ENCODE data around the gene LDLR. TPM values are rescaled to one million over a fixed set of nuclear protein-coding genes. Genes with fewer than 3 reads are reported as not detected.

The LDLR gene
- total RNA-seq, 1 donor from 2014 or later = 8.2 TPM

DNA sequence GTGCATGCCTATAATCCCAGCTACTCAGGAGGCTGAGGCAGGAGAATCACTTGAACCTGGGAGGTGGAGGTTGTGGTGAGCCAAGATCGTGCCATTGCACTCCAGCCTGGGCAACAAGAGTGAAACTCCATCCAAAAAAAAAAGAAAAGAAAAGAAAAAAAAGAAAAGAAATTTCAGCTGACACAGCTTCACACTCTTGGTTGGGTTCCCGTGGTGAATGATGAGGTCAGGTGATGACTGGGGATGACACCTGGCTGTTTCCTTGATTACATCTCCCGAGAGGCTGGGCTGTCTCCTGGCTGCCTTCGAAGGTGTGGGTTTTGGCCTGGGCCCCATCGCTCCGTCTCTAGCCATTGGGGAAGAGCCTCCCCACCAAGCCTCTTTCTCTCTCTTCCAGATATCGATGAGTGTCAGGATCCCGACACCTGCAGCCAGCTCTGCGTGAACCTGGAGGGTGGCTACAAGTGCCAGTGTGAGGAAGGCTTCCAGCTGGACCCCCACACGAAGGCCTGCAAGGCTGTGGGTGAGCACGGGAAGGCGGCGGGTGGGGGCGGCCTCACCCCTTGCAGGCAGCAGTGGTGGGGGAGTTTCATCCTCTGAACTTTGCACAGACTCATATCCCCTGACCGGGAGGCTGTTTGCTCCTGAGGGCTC is 22.0 kb downstream of the LDLR start:
- Histone ChIP-seq H3K27me3 (ENCODE audit: low read depth) (no peaks in the 10 kb centered on the region), H3K36me3 (peaks cover 97% of the 10 kb centered on the region), H3K27ac (replicated peaks) (no peak overlapping the region), H3K4me3 (no peak overlapping the region), H3K4me1 (no peaks in the 10 kb centered on the region), H3K9me3 (replicated peaks) (no peaks in the 10 kb centered on the region)
- DNase-seq = no peak
- TF ChIP-seq, protein P1, sequence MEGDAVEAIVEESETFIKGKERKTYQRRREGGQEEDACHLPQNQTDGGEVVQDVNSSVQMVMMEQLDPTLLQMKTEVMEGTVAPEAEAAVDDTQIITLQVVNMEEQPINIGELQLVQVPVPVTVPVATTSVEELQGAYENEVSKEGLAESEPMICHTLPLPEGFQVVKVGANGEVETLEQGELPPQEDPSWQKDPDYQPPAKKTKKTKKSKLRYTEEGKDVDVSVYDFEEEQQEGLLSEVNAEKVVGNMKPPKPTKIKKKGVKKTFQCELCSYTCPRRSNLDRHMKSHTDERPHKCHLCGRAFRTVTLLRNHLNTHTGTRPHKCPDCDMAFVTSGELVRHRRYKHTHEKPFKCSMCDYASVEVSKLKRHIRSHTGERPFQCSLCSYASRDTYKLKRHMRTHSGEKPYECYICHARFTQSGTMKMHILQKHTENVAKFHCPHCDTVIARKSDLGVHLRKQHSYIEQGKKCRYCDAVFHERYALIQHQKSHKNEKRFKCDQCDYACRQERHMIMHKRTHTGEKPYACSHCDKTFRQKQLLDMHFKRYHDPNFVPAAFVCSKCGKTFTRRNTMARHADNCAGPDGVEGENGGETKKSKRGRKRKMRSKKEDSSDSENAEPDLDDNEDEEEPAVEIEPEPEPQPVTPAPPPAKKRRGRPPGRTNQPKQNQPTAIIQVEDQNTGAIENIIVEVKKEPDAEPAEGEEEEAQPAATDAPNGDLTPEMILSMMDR (IDR thresholded peaks at IDR 0.05; ENCODE audit: borderline replicate concordance) = no peak
- intact Hi-C loops (cut with micrococcal nuclease) = no loop called here

DNA sequence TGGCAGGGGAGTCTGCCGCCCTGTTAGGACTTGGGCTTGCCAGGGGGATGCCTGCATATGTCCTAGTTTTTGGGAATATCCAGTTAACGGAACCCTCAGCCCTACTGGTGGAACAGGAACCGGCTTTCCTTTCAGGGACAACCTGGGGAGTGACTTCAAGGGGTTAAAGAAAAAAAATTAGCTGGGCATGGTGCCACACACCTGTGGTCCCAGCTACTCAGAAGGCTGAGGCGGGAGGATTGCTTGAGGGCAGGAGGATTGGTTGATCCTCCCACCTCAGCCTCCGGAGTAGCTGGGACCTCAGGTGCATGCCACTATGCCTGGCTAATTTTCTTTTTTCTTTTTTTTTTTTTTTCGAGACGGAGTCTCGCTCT is 22.5 kb downstream of the LDLR start:
- H3K27ac ChIP-seq (replicated peaks) = no peak overlapping the region
- TF ChIP-seq, protein P1 (IDR thresholded peaks at IDR 0.05; ENCODE audit: borderline replicate concordance) = no peak
- intact Hi-C loops (cut with micrococcal nuclease) = no loop called here
- H3K36me3 ChIP-seq = peaks cover 97% of the 10 kb centered on the region
- no peaks in the 10 kb centered on the region for H3K27me3 ChIP-seq (ENCODE audit: low read depth)
- H3K4me3 ChIP-seq = no peak overlapping the region
- DNase-seq = no peak
- H3K9me3 ChIP-seq (replicated peaks) = no peaks in the 10 kb centered on the region
- no peaks in the 10 kb centered on the region for H3K4me1 ChIP-seq

DNA sequence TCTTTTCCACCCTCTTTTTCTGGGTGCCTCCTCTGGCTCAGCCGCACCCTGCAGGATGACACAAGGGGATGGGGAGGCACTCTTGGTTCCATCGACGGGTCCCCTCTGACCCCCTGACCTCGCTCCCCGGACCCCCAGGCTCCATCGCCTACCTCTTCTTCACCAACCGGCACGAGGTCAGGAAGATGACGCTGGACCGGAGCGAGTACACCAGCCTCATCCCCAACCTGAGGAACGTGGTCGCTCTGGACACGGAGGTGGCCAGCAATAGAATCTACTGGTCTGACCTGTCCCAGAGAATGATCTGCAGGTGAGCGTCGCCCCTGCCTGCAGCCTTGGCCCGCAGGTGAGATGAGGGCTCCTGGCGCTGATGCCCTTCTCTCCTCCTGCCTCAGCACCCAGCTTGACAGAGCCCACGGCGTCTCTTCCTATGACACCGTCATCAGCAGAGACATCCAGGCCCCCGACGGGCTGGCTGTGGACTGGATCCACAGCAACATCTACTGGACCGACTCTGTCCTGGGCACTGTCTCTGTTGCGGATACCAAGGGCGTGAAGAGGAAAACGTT is 24.0 kb downstream of the LDLR start:
- no peak overlapping the region for H3K4me3 ChIP-seq
- no peak for DNase-seq
- H3K27ac ChIP-seq (replicated peaks) = no peak overlapping the region
- no peaks in the 10 kb centered on the region for H3K9me3 ChIP-seq (replicated peaks)
- TF ChIP-seq, protein P1 (IDR thresholded peaks at IDR 0.05; ENCODE audit: borderline replicate concordance) = no peak
- intact Hi-C loops (cut with micrococcal nuclease) = no loop called here
- peaks cover 97% of the 10 kb centered on the region for H3K36me3 ChIP-seq
- H3K27me3 ChIP-seq (ENCODE audit: low read depth) = no peaks in the 10 kb centered on the region
- H3K4me1 ChIP-seq = no peaks in the 10 kb centered on the region

DNA sequence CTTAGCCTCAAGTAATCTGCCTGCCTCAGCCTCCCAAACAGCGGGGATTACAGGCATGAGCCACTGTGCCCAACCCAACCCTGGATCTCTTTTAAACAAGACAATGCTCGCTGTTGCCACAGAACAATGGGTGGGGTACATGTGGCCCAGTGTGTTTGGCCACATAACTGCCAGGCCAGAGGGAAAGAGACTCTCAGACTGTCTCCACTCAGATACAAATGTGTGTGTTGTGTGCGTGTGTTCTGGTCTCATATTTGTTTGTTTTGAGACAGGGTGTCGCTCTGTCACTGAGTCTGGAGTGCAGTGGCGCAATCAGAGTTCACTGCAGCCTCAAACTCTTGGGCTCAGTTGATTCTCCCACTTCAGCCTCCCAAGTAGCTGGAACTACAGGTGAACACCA is 25.8 kb downstream of the LDLR start:
- no peak for DNase-seq
- no peaks in the 10 kb centered on the region for H3K9me3 ChIP-seq (replicated peaks)
- H3K27me3 ChIP-seq (ENCODE audit: low read depth) = no peaks in the 10 kb centered on the region
- H3K4me3 ChIP-seq = no peak overlapping the region
- peaks cover 95% of the 10 kb centered on the region for H3K36me3 ChIP-seq
- intact Hi-C loops (cut with micrococcal nuclease) = no loop called here
- TF ChIP-seq, protein P1 (IDR thresholded peaks at IDR 0.05; ENCODE audit: borderline replicate concordance) = no peak
- H3K27ac ChIP-seq (replicated peaks) = no peak overlapping the region
- no peaks in the 10 kb centered on the region for H3K4me1 ChIP-seq

DNA sequence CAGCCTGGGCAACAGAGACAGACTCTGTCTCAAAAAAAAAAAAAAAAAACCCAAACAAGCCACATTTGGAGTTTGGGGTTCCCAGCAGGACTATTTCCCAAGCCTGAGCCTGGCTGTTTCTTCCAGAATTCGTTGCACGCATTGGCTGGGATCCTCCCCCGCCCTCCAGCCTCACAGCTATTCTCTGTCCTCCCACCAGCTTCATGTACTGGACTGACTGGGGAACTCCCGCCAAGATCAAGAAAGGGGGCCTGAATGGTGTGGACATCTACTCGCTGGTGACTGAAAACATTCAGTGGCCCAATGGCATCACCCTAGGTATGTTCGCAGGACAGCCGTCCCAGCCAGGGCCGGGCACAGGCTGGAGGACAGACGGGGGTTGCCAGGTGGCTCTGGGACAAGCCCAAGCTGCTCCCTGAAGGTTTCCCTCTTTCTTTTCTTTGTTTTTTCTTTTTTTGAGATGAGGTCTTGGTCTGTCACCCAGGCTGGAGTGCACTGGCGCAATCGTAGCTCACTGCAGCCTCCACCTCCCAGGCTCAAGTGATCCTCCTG is 26.7 kb downstream of the LDLR start:
- Histone ChIP-seq H3K9me3 (replicated peaks) (no peaks in the 10 kb centered on the region), H3K4me1 (no peaks in the 10 kb centered on the region), H3K4me3 (no peak overlapping the region), H3K36me3 (peaks cover 95% of the 10 kb centered on the region), H3K27ac (replicated peaks) (no peak overlapping the region), H3K27me3 (ENCODE audit: low read depth) (no peaks in the 10 kb centered on the region)
- TF ChIP-seq, protein P1 (IDR thresholded peaks at IDR 0.05; ENCODE audit: borderline replicate concordance) = no peak
- intact Hi-C loops (cut with micrococcal nuclease) = no loop called here
- DNase-seq = no peak

Measured in left ventricle myocardium inferior (tissue), 1 donor.